ENCODE data around the gene ITPRIPL2. TPM values are rescaled to one million over a fixed set of nuclear protein-coding genes. Genes with fewer than 3 reads are reported as not detected.
A peak's percentile ranks its signal among the peaks of the same experiment; 100 is the strongest.

ITPRIPL2 gene
- total RNA-seq, 1 donor from 2014 or later = 29.5 TPM

- Mint-ChIP-seq H3K36me3 (peaks cover 11% of the 10 kb centered on the region), H3K9me3 (peaks cover 3% of the 10 kb centered on the region), H3K4me1 (ENCODE audit: unreplicated experiment) (peaks cover 4% of the 10 kb centered on the region), H3K27ac (peak overlapping the region; percentile 42), H3K27me3 (no peaks in the 10 kb centered on the region), H3K4me3 (peak overlapping the region; percentile 46)
- no peak for DNase-seq (ENCODE audit: extremely low spot score, unreplicated experiment)
- peak; percentile 79 for TF ChIP-seq CTCF (conservative IDR thresholded peaks at IDR 0.05)
Measured at GRCh38 chr16:19071811-19072777, 41.7 kb upstream of the ITPRIPL2 start.

- TF ChIP-seq CTCF (conservative IDR thresholded peaks at IDR 0.05) = no peak
- peaks cover 11% of the 10 kb centered on the region for H3K36me3 Mint-ChIP-seq
- no peak overlapping the region for H3K27ac Mint-ChIP-seq
Measured at GRCh38 chr16:19073344-19073743, 40.4 kb upstream of the ITPRIPL2 start.

GRCh38 chr16:19073863-19074262 lies 39.9 kb upstream of the ITPRIPL2 start:
- Mint-ChIP-seq H3K27ac (no peak overlapping the region), H3K4me3 (no peak overlapping the region), H3K27me3 (no peaks in the 10 kb centered on the region), H3K9me3 (no peaks in the 10 kb centered on the region), H3K36me3 (peaks cover 14% of the 10 kb centered on the region), H3K4me1 (ENCODE audit: unreplicated experiment) (no peaks in the 10 kb centered on the region)
- no peak for TF ChIP-seq CTCF (conservative IDR thresholded peaks at IDR 0.05)
- DNase-seq (ENCODE audit: extremely low spot score, unreplicated experiment) = no peak

More at GRCh38 chr16:19073344-19073743, 40.4 kb upstream of the ITPRIPL2 start:
- DNase-seq (ENCODE audit: extremely low spot score, unreplicated experiment) = no peak
- Mint-ChIP-seq H3K4me3 (no peak overlapping the region), H3K4me1 (ENCODE audit: unreplicated experiment) (no peaks in the 10 kb centered on the region), H3K27me3 (no peaks in the 10 kb centered on the region), H3K9me3 (no peaks in the 10 kb centered on the region)

GRCh38 chr16:19075511-19075910 lies 38.3 kb upstream of the ITPRIPL2 start:
- no peak overlapping the region for H3K27ac Mint-ChIP-seq
- no peaks in the 10 kb centered on the region for H3K27me3 Mint-ChIP-seq
- DNase-seq (ENCODE audit: extremely low spot score, unreplicated experiment) = no peak
- H3K4me1 Mint-ChIP-seq (ENCODE audit: unreplicated experiment) = no peaks in the 10 kb centered on the region
- no peak for TF ChIP-seq CTCF (conservative IDR thresholded peaks at IDR 0.05)
- peaks cover 19% of the 10 kb centered on the region for H3K36me3 Mint-ChIP-seq
- no peaks in the 10 kb centered on the region for H3K9me3 Mint-ChIP-seq
- no peak overlapping the region for H3K4me3 Mint-ChIP-seq

- DNase-seq (ENCODE audit: extremely low spot score, unreplicated experiment) = no peak
- H3K27me3 Mint-ChIP-seq = no peaks in the 10 kb centered on the region
- H3K36me3 Mint-ChIP-seq = peaks cover 14% of the 10 kb centered on the region
- no peaks in the 10 kb centered on the region for H3K4me1 Mint-ChIP-seq (ENCODE audit: unreplicated experiment)
- H3K4me3 Mint-ChIP-seq = no peak overlapping the region
- H3K27ac Mint-ChIP-seq = no peak overlapping the region
- no peaks in the 10 kb centered on the region for H3K9me3 Mint-ChIP-seq
- no peak for TF ChIP-seq CTCF (conservative IDR thresholded peaks at IDR 0.05)
Measured at GRCh38 chr16:19077879-19078278, 35.9 kb upstream of the ITPRIPL2 start.
